GM19455 (cell line): ENCODE data around the gene CDKL1.
"Not testable (repeated sequence)": the region's sequence is repeated elsewhere in the genome, so short reads cannot be mapped to it uniquely, and the experiment has no call there.

ENCODE experiments used
- ATAC-seq: cut with Tn5 transposase; IDR thresholded peaks from one replicate; pipeline ENCODE4 v1.9.1; 2021; ENCODE audit not compliant: unreplicated experiment

The CDKL1 gene

DNA sequence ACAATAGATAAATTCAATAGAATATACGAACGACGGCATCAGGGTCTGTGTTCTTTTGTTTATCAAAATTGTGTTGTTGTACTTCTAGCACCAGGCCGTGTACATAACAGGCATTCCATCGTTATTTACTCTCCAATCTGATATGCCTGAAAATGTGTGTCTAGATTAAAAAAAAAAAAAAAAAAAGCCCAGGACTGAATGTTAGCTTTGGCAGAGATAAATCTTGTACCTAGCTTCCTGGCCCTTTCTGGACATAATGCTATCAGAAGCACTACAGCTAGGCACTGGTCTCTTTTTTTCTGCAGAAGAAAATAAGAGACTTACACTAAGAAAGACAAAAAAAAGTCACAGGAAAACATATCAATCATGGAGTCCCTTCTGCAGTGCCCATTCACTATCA lies 37.0 kb downstream of the CDKL1 start:
- ATAC-seq, result no peak

DNA sequence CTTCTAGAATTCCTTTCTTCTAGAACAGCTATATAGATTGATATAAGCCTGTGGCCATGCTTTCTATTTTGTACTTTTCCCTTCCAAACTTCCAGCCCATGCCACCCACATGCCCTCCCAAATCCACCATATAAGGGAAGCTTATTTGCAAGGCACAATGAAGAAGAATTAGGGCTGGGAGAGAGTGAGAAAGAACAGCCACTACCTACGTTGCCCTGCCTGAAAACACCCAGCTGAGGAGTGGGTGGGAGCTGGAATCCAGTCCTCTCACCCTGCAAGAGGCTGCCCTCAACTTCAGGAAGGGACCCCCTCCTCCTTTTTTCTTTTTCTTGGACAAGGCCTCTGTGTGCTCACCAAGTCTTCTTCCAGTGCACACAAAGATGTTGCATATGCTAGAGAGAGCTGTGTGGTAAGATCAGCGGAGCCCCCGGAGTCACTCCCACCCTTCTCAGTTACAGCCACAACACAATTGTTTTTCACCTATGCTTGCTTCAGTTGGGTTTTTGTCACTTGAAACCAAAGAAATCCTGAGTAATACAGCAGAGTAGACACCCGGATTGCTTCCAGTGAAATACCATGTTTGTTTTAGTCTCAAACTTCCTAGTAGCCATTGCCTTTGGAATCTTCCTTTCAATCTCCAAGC lies 38.8 kb downstream of the CDKL1 start:
- no peak for ATAC-seq

DNA sequence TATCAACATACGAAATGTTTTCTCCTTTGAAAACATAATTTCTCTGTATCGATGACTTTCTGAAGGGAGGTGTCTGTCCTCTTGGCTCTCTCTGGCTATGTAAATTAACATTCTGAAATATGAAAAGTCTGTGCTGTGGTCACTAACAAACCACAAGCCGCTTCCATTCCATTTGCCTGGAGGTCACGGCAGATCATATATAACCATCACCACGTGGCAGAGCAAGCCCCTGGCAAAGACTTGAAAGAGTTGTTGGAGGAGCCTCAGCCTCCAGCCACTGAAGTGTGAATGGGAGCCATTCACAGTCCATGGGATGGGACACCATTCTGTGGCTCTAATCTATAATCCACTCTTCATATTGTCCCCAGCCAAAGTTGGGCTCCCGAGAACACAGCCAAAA lies 39.6 kb downstream of the CDKL1 start:
- no peak for ATAC-seq

DNA sequence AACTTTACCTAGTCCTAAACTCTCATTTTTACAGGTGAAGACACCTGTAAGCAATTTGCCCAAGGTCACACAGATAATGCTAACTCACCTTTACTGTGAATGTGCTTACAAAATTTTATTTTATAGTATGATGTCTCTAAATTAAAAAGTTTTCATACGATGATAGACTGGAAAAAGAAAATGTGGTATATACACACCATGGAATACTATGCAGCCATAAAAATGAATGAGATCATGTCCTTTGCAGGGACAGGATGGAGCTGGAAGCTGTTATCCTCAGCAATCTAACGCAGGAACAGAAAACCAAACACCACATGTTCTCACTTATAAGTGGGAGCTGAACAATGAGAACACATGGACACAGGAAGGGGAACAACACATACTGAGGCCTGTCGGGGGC lies 40.4 kb downstream of the CDKL1 start:
- not testable (repeated sequence) for ATAC-seq

DNA sequence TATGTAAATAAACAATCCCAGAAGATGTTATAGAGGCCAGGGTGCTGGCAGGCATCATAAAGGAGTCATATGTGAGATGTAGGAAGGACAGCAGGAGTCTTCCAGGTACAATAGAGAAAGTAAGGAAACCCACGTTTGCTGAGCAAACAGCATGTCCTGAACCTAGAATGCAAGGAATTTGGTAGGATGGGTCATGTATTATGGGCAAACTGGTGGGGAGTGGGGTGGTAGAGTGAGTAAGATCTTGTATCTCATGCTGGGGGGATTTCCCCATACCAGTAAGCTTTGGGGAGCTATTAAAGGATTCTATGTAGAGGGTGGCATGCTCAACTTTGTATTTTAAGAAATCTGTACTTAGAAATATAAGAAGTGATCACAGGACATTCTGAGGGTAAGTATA lies 41.0 kb downstream of the CDKL1 start:
- no peak for ATAC-seq

DNA sequence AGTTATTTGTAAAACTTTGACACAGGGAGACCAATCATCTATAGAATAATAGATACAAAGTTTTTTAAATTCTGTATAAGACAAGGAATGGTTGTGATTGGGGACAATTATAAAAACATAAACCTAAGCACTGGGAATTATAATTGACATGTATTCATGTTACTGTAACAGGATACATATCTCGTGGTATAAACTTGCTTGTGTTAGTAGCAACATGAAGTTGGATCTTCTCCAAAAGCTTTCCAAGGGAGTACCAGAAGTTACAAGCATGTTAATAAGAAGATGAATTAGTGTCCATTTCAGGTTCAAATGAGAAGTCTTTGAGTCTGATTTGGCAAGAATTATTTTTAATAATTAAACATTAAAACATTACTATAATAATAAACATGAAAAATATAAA lies 42.2 kb downstream of the CDKL1 start:
- ATAC-seq, result no peak

DNA sequence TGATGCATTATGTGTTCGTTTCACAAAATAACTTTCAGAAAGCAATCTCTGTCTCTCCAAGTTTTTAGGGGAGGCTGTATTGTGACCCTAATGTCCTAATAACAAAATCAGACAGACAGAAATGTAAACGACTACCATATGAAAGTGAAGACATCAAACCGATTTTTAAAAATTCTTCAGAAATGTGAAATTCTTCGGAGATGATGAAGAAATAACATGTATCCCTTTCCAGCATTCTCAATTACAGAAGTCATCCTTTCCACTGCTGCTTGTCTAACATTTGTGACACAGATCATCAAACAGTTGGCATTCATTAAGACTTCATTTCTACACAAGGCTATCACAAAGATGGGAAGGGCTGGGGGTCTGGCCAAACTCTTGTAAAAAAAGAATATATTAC lies 43.6 kb downstream of the CDKL1 start:
- no peak for ATAC-seq

DNA sequence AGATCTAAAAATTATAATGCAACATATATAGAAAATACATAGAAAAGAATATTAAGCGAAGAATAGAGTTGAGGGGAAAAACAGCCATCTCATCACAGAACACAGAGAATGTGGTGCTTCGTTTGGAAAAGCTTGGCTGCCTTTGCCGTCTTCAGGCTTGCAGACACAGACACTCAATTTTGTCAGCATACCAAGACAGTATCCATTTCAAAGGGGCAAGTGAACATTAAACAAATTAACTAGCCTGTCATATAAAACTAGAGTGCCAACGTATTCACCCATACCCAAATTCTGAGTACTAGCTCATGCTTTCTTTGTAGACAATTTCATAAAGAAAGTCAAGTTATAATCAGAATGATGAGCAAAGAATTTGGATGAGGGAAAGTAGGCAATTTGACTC lies 44.1 kb downstream of the CDKL1 start:
- no peak for ATAC-seq

DNA sequence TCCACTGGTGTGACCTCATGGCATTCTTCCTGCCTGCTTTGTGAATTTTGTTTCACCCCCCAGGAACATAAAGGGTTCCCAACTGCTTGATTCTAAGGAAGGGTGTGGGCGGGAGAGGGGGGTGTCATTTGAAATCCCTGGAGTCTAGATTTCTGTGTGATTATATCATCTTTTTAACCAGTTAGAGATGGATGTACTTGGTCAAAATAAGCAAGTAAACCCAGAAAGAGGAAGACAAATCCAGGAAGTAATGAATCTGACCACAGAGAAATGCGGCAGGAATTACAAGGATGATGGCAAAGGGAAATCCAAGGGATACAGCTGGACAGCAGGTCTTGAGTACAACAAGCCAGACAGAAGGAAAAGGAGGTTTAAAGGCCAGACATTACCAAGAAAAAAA lies 45.7 kb downstream of the CDKL1 start:
- ATAC-seq, result no peak

DNA sequence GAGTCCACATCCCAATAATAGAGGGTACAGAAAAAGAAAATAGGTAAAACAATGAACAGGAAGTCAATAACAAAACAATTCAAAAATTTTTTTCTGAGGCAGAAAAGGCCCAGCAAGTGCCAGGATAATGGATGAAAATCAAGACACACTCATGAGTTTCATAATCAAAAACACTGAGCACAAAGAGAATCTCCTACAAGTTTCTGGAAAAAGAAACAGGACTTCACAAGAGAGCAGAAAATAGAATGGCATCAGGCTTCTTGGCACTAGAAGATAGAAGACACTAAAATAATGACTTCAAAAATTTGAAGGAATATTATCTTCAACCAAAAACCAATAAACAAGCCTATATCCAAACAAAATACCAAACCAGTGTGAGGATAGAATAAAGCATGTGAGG lies 47.7 kb downstream of the CDKL1 start:
- no peak for ATAC-seq

DNA sequence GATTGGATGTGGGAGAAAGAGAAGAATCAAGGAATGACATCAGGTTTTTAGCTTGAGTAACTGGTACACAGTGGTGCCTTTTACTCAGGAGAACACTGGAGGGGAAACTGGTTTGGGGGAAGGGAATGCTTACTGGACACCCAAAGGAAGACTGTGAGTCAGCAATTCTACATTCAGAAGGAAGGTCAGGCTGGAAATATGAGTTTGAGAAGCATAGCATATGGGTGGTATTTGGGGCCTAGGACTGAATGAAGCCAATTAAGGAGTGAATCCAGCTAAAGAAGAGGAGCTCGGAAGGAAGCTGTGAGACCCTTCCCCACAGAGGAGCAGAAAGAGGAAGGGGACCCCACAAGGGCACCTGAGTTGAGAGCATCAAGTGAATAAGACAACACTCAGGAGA lies 49.2 kb downstream of the CDKL1 start:
- ATAC-seq, result no peak

DNA sequence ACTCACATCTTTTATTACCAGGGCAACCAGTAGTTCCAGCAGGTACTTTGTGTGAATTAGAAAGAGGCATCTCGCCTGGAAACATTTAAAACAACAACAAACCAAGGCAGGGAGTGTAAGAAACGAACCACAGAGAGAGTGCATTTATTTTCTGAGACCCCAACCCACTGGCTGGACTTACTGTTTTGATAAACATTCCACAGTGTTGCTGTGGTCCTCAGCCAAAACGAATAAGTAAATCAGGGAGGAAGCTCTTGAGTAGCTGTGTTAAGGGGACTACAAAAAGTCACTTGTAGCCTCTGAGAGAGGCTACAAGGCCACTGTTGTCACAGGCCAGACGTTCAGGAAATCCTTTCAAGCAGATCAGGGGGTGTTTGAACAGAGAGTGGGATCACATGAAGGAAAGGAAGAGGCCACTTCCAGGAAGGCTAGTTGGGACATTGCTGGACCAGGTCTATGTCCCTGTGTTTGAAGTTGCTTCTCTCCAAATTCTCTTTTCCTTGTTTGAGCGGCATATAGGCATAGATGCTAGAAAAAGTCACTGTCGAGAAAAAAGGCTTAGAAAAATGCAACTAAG lies 50.7 kb downstream of the CDKL1 start:
- no peak for ATAC-seq

DNA sequence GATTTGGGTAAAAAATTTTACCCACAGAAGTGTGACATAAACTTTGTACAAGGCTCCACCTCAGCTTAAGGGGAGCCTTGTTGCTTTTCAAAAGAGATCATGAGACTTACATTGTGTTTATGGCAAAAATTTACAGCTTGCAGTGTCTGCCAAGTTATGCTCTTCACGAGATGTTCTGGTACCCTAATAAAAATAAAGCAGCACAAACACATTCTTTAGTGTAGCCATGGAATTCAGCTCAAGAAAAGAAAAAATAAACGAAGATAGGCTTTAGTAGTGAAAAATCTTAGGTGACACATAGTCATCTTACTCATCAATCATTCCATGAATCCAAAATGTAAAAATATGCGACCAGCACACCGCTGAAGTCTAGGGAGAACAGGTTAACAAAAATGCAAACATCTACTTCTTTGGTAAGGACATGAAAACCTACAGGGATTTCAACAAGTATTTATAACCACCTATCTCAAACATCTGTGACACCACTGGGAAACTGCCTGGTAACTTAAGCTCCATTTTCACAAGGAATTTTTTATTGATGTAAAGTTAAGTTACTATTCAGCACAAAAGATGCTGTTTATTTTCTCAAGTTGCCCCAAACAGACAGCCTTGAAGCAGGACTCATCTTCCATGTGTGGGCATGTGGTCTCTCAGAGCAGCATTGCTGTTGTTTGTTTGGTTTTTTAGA lies 51.7 kb downstream of the CDKL1 start:
- ATAC-seq, result no peak

DNA sequence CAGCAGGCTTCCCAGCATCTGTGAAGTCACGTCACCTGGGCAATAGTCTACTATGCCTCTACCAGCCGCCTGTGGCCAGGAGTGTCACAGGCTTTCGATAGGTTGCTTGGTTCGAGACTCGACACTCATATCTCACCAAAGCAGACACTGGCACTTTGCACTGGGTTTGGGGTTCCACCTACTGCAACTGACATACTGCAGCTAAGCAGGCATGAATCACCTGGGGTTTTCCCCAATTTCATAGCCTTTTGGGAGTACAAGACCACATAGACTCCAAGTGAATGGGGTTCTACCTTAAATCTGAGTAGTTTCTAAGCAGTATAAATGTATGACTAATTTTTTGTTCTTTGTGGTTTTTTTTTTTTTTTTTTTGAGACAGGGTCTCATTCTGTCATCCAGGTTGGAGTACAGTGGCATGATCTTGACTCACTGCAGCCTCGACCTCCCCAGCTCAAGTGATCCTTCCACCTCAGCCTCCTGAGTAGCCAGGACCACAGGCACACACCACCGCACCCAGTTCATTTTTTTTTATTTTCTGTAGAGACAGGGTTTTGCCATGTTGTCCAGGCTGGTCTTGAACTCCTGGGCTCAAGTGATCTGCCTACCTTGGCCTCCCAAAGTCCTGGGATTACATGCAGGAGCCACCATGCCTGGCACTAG lies 52.4 kb downstream of the CDKL1 start:
- peak; percentile 49 for ATAC-seq

DNA sequence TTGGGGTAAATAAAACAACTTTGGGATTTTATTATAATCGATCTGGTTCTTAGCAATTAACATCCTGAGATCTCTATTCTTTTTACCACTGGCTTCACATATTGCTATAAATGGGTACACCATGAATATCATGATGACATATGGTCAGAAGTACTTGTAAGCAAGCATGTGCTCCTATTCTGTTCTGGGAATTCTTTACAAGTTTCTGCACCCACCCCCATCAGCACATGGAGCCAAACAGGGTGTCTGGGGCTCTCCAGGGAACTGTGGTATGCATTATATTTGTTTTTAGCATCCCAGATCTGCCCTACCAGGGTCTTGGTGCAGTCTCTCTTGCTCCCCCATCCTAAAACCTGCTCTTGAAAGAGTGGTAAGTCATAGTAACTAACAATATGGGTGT lies 53.2 kb downstream of the CDKL1 start:
- no peak for ATAC-seq

DNA sequence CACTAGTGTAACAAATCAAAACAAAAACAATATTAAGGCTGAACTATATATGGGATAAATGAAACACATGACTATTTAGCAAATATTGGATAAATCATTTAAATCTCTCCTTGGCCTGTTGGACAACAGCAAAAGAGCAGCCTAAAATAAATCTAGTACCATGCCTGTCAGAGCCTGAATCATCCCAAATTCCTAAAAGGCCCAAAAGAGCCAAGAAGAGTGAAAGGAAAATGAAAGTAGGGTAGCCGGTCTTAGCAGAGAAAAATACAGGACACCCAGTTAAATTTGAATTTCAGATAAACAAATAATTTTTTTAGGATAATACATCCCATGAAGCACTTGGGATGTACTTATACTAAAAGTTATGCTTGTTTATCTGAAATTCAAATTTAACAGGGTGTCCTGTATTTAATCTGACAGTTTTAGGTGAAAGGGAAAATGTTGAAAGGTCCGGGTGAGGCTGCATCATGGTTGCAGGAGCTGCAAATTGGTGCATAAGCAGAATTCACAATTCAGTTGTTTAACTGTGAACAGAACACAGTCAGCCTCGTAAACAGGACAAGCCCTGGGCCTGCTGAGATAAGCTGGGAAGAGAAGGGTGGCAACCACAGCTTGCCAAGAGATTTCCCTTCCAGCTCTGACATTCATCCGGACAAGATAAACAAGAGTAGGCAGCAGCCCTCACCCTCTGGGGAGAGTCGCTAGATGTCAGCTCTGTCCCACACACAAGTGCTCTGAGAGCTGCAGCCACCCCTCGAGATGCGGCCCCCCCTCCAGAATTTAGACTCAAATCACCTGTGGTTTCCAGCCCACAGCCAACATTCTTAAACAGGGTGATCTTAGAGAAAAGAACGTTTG lies 54.2 kb downstream of the CDKL1 start:
- no peak for ATAC-seq

DNA sequence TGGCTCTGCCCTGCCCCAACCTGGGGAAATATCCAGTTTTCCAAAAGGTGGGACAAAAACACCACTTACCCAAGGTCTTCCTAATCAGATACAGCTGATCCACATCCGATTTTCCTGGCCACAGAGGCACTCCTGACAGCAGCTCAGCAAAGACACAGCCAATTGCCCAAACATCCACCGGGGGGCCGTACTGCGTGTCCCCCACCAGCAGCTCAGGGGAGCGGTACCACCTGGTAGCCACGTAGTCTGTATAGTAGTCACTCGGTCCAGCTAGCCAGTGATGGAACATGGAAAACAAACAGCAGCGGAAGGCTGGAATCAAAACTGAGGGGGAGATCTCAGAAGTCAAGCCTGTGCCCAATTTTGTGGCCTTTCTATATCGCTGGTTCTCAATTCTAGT lies 55.7 kb downstream of the CDKL1 start:
- no peak for ATAC-seq

DNA sequence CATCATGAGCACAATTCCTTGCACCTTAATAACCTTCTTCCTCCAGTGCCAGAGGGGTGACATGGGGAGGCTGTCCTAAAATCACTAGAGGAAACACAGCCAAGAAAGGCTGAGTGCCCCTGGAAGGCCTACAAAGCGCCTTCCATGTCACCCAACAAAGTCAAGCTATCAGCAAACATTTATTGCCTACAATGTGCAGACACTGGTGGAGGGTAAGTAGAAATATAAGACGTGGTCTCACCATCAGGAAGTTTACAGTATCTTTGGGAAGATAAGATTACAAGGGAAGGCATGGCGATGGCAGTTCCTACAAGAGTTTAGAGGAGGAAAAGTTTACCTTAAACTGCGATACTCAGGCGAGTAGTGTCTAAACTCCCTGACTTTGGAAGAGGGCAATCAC lies 56.6 kb downstream of the CDKL1 start:
- no peak for ATAC-seq

DNA sequence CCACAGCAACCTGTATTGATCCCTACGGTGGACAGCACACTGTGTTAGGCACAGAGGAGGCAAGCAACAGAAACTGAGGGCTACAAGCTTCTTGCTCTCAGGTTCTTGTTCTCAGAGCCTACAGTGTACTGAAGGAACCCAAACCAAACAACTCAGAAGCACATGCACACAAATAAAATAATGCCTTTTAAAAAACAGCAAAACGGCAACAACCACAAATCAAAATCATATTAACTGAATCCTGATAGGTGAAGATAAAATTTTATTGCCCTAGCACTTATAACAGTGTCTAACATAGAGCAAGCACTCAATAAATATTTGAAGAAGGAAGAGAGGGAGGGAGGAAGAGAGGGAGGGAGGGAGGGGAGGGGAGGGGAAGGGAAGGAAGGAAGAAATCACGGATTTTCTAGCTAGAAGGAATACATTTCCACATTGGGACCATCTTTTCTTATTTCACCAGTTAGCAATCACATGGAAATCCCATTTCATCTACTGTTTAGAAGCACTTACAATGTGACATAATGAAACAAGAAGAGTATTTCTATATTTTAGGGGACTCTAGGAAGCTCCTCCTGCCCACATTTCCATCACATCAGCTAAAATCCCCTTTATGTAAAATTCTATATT lies 57.4 kb downstream of the CDKL1 start:
- no peak for ATAC-seq

DNA sequence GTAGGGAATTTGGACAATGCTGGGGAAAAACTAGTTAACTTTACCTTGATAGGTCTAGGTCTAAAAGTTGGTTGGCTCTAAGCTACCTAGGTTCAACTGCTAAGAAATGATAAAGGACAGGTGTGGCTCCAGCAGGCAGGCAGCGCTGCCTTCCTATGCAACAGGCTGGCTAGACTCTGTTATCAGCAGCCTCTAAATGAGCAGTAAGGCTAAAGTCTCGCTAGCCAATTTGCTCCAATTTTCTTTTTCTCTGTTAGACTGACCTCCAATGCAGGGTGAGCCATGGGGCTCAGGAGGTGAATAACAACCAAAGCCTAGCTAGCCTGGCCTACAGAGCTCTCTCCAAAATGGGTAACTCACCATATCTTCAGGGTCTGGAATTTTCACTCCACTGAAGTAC lies 58.1 kb downstream of the CDKL1 start:
- no peak for ATAC-seq
